Right ventricle myocardium superior (tissue), 1 donor: ENCODE results near the gene TAGLN. TPM values are rescaled to one million over a fixed set of nuclear protein-coding genes. Genes with fewer than 3 reads are reported as not detected.
"Not testable (repeated sequence)": the region's sequence is repeated elsewhere in the genome, so short reads cannot be mapped to it uniquely, and the experiment has no call there.

Experiments
- ATAC-seq: fragments of 200-7000 bp; cut with Tn5 transposase; one replicate; pipeline ENCODE4 v1.9.1; 2020; ENCODE audit warnings: mild to moderate bottlenecking; ENCODE audit not compliant: poor library complexity
- DNase-seq: peaks from one replicate; pipeline ENCODE4 v3.0.0-alpha.2; 2020
- intact Hi-C: fragments of 100-400 bp; cut with DNase I; formaldehyde crosslinking; loops from one replicate; pipeline ENCODE4 v1.11.2; 2022
- total RNA-seq: library from RNA; stranded (reverse); fragmentation: NEBNext Ultra II Directional; extraction: Animal tissue kit (Norgen Biotek cat#: 25700); gene quantifications from one replicate; pipeline ENCODE4 v1.2.1, GENCODE V29; 2021
- donor health status: DM: no; HTN: yes; CAD: no; lungs with severe emphysema.

TAGLN gene
- total RNA-seq, 1 donor from 2014 or later = 91.4 TPM

- ATAC-seq (peak; percentile 59), DNase-seq (peak; percentile 69)
- intact Hi-C loops = no loop called here
Observed at GRCh38 chr11:117179048-117179999, 19.8 kb upstream of the TAGLN start.

GRCh38 chr11:117180020-117180419, 19.1 kb upstream of the TAGLN start:
- ATAC-seq (no peak), DNase-seq (no peak)
- intact Hi-C loops = loop anchor here (5.0 kb wide), 1 partner anchor 42 kb away; no protein-coding TSS in a partner anchor

DNA sequence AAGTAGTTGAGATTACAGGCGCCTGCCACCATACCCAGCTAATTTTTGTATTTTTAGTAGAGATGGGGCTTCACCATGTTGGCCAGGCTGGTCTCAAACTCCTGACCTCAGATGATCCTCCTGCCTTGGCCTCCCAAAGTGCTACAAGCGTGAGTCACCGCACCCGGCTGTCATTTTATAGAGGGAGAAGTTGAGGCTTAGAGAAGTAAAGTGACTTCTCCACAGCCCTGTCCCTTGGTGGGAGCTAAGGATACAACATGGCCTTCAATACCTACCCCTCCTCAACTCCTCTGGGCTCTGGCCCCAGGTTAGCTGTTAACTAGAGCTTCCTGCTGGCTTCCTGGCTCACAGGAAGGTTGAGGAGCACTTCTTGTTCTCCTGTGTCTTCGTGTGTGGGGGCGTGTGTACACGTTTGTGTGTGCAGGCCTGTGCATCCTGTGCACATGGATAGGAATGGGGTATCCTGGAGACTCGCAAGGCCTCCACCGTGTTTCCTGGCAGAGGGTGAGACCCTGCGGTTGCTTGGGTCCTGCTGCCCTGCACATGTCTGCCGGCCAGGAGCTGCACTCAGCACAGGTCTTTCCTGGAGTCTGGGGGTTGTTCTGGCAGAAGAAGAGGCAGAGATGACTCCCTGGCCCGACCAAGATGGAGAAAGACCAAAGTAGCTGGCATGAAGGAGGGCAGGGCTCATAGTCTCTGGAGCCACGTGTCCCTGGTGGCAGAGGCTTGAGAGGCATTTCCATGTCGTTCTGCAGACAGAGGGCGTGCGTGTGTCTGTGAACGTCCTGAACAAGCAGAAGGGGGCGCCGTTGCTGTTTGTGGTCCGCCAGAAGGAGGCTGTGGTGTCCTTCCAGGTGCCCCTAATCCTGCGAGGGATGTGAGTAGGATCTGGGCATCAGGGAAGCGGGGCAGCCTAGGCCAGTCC, 18.2 kb upstream of the TAGLN start:
- peak; percentile 83 for DNase-seq
- intact Hi-C loops = loop anchor here (5.0 kb wide), 1 partner anchor 41 kb away; no protein-coding TSS in a partner anchor
- ATAC-seq = peak; percentile 10

GRCh38 chr11:117181586-117182550, 17.3 kb upstream of the TAGLN start:
- intact Hi-C loops = loop anchor here (5.0 kb wide), 1 partner anchor 40 kb away; no protein-coding TSS in a partner anchor
- ATAC-seq (no peak), DNase-seq (no peak)

GRCh38 chr11:117182551-117182935, 16.6 kb upstream of the TAGLN start:
- ATAC-seq (no peak), DNase-seq (no peak)
- intact Hi-C loops = loop anchor here (5.0 kb wide), 1 partner anchor 40 kb away; no protein-coding TSS in a partner anchor

DNA sequence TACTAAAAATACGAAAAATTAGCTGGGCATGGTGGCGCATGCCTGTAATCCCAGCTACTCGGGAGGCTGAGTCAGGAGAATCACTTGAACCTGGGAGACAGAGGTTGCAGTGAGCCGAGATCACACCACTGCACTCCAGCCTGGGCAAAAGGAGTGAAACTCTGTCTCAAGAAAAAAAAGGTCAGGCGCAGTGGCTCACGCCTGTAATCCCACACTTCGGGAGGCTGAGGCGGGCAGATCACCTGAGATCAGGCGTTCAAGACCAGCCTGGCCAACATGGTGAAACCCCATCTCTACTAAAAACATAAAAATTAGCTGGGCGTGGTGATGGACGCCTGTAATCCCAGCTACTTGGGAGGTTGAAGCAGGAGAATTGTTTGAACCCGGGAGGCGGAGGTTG, 16.0 kb upstream of the TAGLN start:
- intact Hi-C loops = loop anchor here (5.0 kb wide), 1 partner anchor 39 kb away; no protein-coding TSS in a partner anchor
- not testable (repeated sequence) for ATAC-seq, DNase-seq

DNA sequence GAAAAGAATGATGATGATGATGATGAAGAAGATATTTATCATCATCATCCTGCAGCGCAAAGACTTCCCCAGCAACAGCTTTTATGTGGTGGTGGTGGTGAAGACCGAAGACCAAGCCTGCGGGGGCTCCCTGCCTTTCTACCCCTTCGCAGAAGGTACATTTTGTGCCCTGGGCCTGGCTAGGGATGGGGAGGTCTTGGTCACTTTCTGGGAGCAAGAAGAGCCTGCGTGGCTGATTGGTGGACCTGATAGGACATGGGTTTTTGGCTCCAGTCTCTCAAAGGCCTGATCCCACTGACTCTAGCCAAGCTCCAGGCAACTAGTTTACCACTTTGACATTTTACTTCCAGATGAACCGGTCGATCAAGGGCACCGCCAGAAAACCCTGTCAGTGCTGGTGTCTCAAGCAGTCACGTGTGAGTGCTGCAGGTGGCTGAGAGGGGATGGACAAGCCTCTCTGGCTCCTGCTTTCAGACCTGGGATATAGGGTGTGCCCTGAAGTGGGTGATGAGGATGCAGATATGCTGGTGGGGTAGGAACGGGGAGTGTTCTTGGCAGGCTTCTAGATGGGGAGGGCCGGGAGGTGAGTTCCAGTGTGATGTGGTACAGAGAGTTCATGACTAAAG, 15.3 kb upstream of the TAGLN start:
- no peak for ATAC-seq
- intact Hi-C loops = loop anchor here (5.0 kb wide), 1 partner anchor 38 kb away; no protein-coding TSS in a partner anchor
- DNase-seq = no peak

DNA sequence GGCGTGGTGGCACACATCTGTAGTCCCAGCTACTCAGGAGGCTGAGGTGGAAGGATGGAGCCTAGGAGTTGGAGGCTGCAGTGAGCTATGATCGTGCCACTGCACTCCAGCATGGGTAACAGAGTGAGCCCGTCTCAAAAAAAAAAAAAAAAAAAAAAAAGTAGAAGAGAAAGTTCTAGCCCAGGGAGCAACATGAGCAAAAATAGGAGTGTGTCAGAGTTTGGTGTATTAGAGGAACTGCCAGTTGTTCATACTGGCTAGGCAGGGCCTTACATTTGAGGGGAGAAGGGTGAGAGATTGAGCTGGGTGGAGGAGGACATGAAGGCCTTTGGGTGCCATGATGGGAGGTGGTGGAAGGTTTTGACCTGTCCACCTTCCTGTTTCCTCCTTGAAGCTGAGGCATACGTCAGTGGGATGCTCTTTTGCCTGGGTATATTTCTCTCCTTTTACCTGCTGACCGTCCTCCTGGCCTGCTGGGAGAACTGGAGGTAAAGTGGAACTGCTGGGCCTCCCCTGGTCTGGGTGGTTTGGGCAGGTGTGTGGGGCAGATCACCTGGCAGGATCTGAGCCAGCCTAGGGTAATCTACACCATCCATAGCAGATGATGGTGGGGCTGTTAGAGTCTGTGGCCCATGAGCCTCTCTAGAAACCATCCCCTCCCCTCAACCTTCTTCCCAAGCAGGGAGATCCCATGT, 13.3 kb upstream of the TAGLN start:
- intact Hi-C loops = no loop called here
- DNase-seq (no peak), ATAC-seq (no peak)

GRCh38 chr11:117186431-117186761, 12.8 kb upstream of the TAGLN start:
- intact Hi-C loops = no loop called here
- DNase-seq (no peak), ATAC-seq (no peak)

DNA sequence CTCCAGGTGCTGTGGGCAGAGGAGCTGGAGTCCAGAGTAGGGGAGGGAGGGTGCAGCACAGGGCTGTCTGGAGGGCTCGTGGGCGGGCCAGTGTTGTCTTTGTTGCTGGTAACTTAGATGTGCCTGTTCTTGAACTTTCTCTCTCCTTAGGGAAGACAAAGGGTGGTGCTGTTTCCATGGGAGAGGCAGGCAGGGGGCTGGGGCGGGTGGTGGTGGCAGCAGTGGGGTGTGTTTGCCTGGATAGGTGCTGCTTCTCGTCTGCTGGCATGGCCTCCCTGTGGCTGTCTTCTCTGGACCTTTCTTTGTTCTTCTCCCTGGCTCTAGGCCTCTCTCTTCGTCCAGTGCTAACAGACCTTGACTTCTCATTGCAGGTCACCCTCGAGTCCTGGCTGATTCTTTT, 12.2 kb upstream of the TAGLN start:
- intact Hi-C loops = no loop called here
- ATAC-seq (no peak), DNase-seq (no peak)

GRCh38 chr11:117187428-117187798, 11.8 kb upstream of the TAGLN start:
- no peak for DNase-seq
- intact Hi-C loops = no loop called here

DNA sequence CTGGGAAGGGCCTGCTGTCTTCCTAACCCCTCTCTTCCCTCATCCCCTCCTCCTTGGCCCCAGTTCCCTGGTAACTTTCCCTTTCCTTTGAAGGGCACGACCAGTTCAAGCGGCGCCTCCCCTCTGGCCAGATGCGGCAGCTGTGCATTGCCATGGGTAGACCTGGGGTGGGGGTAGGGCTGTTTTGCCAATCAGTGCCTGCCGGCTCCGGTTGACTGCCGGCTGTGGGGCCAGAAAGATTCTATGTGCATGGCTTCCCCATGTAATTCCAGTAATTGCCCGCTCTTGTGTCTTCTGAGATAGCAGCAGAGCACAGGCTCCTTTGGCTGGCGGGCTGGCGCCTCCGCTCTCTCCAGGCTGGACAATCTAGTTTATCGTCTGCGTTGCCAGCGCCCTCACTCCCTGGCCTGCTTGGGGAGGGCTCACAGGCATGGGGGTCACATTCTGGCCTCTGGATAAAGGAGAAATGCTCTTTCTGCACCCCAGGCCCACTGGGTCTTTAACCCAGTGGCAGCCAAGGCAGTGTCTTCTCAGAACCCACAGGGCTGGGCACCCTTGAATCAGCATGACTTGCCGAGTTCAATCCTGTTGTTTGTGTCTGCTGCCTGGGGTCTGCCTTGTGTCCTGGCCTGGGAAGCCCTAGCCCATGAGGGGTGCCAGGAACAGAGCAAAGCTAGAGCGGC, 11.2 kb upstream of the TAGLN start:
- intact Hi-C loops = no loop called here

More at GRCh38 chr11:117187428-117187798, 11.8 kb upstream of the TAGLN start:
- no peak for ATAC-seq

DNA sequence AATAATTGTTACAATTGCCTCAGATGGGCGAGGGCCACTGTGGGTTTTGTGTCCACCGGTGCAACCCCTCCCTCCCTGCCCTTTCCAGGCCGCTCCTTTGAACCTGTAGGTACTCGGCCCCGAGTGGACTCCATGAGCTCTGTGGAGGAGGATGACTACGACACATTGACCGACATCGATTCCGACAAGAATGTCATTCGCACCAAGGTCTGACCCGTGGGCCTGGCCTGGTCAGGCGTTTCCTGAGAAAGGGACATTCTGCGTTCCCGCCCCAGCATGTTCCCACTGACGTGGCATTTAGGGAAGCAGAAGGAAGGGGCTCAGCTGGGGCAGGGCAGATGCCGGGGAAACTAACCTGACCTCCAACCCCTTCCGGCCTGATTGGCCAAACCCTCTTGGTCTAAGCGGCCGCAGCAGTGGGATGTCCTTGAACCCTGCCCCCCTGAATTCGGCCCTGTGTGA, 10.5 kb upstream of the TAGLN start:
- intact Hi-C loops = no loop called here
- DNase-seq (peak; percentile 69), ATAC-seq (peak; percentile 44)

More for the DNA sequence above, 11.2 kb upstream of the TAGLN start:
- DNase-seq (no peak), ATAC-seq (no peak)

- intact Hi-C loops = no loop called here
- DNase-seq = no peak
- ATAC-seq = peak; percentile 50
Observed at GRCh38 chr11:117189191-117189940, 9.8 kb upstream of the TAGLN start.

- ATAC-seq (no peak), DNase-seq (no peak)
- intact Hi-C loops = no loop called here
Observed at GRCh38 chr11:117189941-117190544, 9.1 kb upstream of the TAGLN start.
